Measurements from ENCODE around the gene GPR173. TPM values are rescaled to one million over a fixed set of nuclear protein-coding genes. Genes with fewer than 3 reads are reported as not detected.

The GPR173 gene
- 0.24 TPM in 1 of 2 replicates, not detected in the other for total RNA-seq

GRCh38 chrX:53048169-53049126 is at the start of gene GPR173:
Gene GPR173, plus strand, starts transcription at chrX:53048789. Its CDS starts 27,833 bp downstream, at chrX:53076622.

GRCh38 chrX:53081925-53082772 is 33.6 kb downstream of the GPR173 start, which contains the start of gene TSPYL2:
Gene TSPYL2, plus strand, starts transcription at chrX:53082367. Its CDS starts 132 bp downstream, at chrX:53082499.

GRCh38 chrX:53093748-53094581 is 45.4 kb downstream of the GPR173 start, which contains the start of gene KANTR:
Gene KANTR, plus strand, starts transcription at chrX:53094142. Its CDS starts 30,131 bp downstream, at chrX:53124273.

Other genes with a start within 250 kb of the GPR173 start
- gene XAGE5, start 237.5 kb upstream of the GPR173 start, total RNA-seq = not detected in 2 replicates
- gene XAGE3, start 180.7 kb upstream of the GPR173 start, total RNA-seq = not detected in 2 replicates
- 3.6 and 8.1 TPM in 2 replicates for gene FAM156B, start 151.5 kb upstream of the GPR173 start, total RNA-seq
- gene FAM156A, start 90.3 kb upstream of the GPR173 start, total RNA-seq = 4.3 and 6.0 TPM in 2 replicates
- 5.1 and 5.5 TPM in 2 replicates for gene TSPYL2, start 33.6 kb downstream of the GPR173 start, total RNA-seq
- gene KANTR, start 45.4 kb downstream of the GPR173 start, total RNA-seq = 0.96 and 2.8 TPM in 2 replicates
- gene KDM5C, start 176.4 kb downstream of the GPR173 start, total RNA-seq = 79.7 and 106 TPM in 2 replicates
- 4.1 and 9.8 TPM in 2 replicates for gene IQSEC2, start 232.8 kb downstream of the GPR173 start, total RNA-seq